ENCODE results near the gene TSPAN16.

Gene TSPAN16

DNA sequence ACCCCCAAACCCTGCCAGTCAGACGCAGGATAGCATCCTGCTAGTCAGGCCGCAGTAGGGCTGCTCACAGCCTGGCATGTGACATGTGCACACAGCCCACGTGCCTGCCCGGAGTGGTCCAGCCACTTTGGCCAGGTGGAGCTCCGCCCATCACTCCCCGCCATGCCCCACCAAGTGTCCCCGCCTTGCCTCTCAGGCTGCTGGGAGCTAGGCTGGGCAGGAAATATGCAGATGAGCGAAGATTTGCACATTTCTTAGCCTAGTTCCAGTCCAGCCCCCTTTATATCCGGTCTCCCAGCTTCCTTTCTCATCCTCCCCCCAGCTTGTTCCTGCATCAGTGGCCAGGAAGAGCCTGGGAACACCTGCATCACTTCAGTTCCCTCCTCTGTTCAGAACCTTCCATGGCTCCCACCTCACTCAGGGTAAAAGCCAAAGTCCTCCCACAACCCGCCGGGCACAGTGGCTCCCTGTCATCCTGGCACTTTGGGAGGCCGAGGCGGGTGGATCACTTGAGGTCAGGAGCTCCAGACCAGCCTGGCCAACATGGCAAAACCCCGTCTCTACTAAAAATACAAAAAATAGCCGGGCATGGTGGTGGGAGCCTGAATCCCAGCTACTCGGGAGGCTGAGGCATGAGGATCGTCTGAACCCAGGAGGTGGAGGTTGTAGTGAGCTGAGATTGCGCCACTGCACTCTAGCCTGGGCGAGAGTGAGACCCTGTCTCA is 31.3 kb upstream of the TSPAN16 start:
- Histone ChIP-seq H3K4ac (ENCODE audit: low read length) (no peak overlapping the region), H3K9me3 (replicated peaks in 1 of 2; ENCODE audit: control insufficient read depth in 2 of 2, insufficient read depth in 1 of 2, low read depth in 1 of 2, low read length in 2 of 2) (no peaks in the 10 kb centered on the region), H2BK12ac (ENCODE audit: low read length) (no peak overlapping the region), H3K14ac (ENCODE audit: low read length) (no peak overlapping the region), H3K79me1 (ENCODE audit: low read depth, low read length) (peaks cover 2% of the 10 kb centered on the region), H2BK15ac (ENCODE audit: low read length) (no peak overlapping the region), H2AK5ac (ENCODE audit: low read depth, low read length) (peak overlapping the region; percentile 20), H3K9ac (ENCODE audit: low read depth, low read length, poor library complexity) (no peak overlapping the region), H3K4me3 (ENCODE audit: low read length in 2 of 2) (no peak overlapping the region), H2BK5ac (ENCODE audit: low read length) (no peak overlapping the region), H4K91ac (ENCODE audit: low read depth, low read length, poor library complexity) (no peak overlapping the region), H2BK120ac (ENCODE audit: low read depth, low read length) (no peak overlapping the region), H4K8ac (ENCODE audit: low read depth, low read length) (no peak overlapping the region), H3K4me1 (ENCODE audit: control insufficient read depth in 2 of 2, insufficient read depth in 1 of 2, low read depth in 1 of 2, low read length in 2 of 2) (peaks cover 3 to 7% of the 10 kb centered on the region in 2 donors), H3K27me3 (ENCODE audit: control insufficient read depth in 3 of 3, insufficient read depth in 3 of 3, low read depth in 1 of 3, low read length in 3 of 3) (no peaks in the 10 kb centered on the region), H3K4me2 (ENCODE audit: insufficient read depth, low read length, poor library complexity, severe bottlenecking) (no peak overlapping the region), H3K36me3 (replicated peaks in 1 of 2; ENCODE audit: control insufficient read depth in 2 of 2, insufficient read depth in 2 of 2, low read length in 2 of 2) (no peaks in the 10 kb centered on the region), H2AFZ (ENCODE audit: low read length) (peak overlapping the region; percentile 12), H3K18ac (ENCODE audit: low read length) (peak overlapping the region; percentile 1), H3K27ac (replicated peaks; ENCODE audit: low read length) (no peak overlapping the region), H3K23ac (ENCODE audit: low read depth, low read length, poor library complexity) (no peak overlapping the region)
- WGBS, 2 donors (ENCODE audit: extremely low coverage in 2 of 2, insufficient read length in 2 of 2, insufficient replicate concordance in 1 of 2): no CpG with 5 or more reads among the region's 19 CpGs
- no peak for DNase-seq (ENCODE audit: low spot score)

DNA sequence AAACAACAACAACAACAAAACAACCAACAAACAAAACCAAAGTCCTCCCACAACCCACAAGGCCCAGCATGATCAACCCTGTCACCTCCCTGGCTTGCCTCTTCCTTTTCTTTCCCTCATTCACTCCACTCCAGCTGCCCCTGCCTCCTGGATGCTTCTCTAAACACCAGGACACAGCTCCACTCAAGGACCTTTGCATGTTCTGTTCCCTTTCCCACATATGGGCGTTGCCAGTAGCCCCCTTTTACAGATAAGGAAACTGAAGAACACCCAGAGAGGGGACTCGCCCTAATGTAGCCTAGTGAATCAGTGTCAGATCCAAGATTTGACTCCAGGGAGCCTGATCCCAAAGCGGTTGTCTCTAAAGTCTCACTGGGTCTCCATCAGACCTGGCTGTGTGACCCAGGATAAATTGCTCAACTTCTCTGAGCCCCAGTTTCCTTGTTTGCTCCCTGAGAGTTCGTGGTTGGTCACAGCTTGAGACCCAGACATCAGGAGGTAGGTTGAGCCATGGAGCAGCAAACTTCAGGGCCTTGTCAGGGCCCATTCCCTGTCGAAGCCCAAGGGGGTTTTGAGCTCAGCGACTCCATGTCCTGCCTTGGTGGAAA is 30.7 kb upstream of the TSPAN16 start:
- Histone ChIP-seq H2BK15ac (ENCODE audit: low read length) (no peak overlapping the region), H3K4me1 (ENCODE audit: control insufficient read depth in 2 of 2, insufficient read depth in 1 of 2, low read depth in 1 of 2, low read length in 2 of 2) (peaks cover 3 to 7% of the 10 kb centered on the region in 2 donors), H2AFZ (ENCODE audit: low read length) (no peak overlapping the region), H3K27me3 (ENCODE audit: control insufficient read depth in 3 of 3, insufficient read depth in 3 of 3, low read depth in 1 of 3, low read length in 3 of 3) (no peaks in the 10 kb centered on the region), H3K36me3 (replicated peaks in 1 of 2; ENCODE audit: control insufficient read depth in 2 of 2, insufficient read depth in 2 of 2, low read length in 2 of 2) (no peaks in the 10 kb centered on the region), H3K18ac (ENCODE audit: low read length) (peak overlapping the region; percentile 42), H3K4ac (ENCODE audit: low read length) (no peak overlapping the region), H3K14ac (ENCODE audit: low read length) (no peak overlapping the region), H4K91ac (ENCODE audit: low read depth, low read length, poor library complexity) (no peak overlapping the region), H2AK5ac (ENCODE audit: low read depth, low read length) (peak overlapping the region; percentile 1), H3K4me3 (ENCODE audit: low read length in 2 of 2) (no peak overlapping the region), H3K23ac (ENCODE audit: low read depth, low read length, poor library complexity) (no peak overlapping the region), H2BK12ac (ENCODE audit: low read length) (no peak overlapping the region), H3K9ac (ENCODE audit: low read depth, low read length, poor library complexity) (no peak overlapping the region), H3K27ac (replicated peaks; ENCODE audit: low read length) (no peak overlapping the region), H2BK5ac (ENCODE audit: low read length) (no peak overlapping the region), H3K9me3 (replicated peaks in 1 of 2; ENCODE audit: control insufficient read depth in 2 of 2, insufficient read depth in 1 of 2, low read depth in 1 of 2, low read length in 2 of 2) (no peaks in the 10 kb centered on the region), H3K79me1 (ENCODE audit: low read depth, low read length) (peaks cover 2% of the 10 kb centered on the region), H4K8ac (ENCODE audit: low read depth, low read length) (no peak overlapping the region), H3K4me2 (ENCODE audit: insufficient read depth, low read length, poor library complexity, severe bottlenecking) (no peak overlapping the region), H2BK120ac (ENCODE audit: low read depth, low read length) (no peak overlapping the region)
- DNase-seq (ENCODE audit: low spot score): no peak
- no CpG with 5 or more reads among the region's 6 CpGs for WGBS, 2 donors (ENCODE audit: extremely low coverage in 2 of 2, insufficient read length in 2 of 2, insufficient replicate concordance in 1 of 2)

DNA sequence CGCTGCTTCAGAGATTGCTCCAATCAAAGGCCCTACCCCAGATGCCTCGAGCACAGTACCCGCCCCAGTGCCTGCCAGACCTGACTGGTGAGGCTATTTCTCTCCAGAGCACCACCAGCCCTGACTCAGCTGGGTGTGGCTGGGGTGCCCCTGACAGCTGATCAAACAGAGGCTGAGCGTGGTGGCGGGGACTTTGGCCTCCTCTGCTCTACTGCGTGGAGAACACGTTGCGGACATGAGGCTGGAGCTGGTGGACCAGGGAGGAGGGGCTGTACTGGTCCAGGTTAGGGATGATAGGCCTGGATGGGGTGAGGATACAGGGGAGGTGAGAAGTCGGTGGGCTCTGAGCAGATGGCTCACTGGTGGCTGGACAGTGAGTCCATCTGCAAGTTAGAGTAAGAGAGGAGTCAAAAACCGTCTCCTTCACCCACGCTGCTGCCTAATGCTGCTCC is 30.1 kb upstream of the TSPAN16 start:
- no peak for DNase-seq (ENCODE audit: low spot score)

DNA sequence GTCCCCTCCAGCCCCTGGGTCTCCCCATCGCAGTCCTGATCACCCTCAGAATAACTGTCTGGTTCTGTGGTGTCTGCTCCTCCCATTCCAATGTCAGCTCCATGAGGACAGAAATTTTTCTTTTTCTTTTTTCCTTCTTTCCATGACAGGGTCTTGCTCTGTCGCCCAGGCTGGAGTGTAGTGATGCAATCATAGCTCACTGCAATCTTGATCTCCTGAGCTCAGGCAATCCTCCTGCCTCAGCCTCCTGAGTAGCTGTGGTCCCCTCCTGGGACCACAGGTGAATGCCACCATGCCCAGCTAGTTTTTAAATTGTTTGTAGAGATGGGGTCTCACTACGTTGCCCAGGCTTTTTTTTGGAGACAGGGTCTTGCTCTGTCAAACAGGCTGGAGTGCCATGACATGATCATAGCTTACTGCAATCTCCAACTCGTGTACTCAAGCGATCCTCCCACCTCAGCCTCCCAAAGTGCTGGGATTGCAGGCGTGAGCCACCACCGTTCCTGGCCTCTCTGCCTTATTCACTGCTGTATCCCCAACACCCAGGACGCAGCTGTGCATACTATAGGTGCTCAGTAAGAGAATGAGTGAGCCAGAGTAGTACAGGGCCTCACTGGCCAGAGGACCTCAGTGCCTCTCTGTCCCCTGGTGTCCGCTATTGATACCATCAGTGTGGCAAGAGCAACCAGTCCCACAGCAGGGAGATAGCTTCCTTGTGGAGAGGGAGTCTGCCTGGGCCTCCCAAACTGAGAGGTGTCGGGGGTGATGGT is 28.5 kb upstream of the TSPAN16 start:
- Histone ChIP-seq H3K9ac (ENCODE audit: low read depth, low read length, poor library complexity) (no peak overlapping the region), H2AK5ac (ENCODE audit: low read depth, low read length) (no peak overlapping the region), H3K79me1 (ENCODE audit: low read depth, low read length) (no peaks in the 10 kb centered on the region), H3K27me3 (ENCODE audit: control insufficient read depth in 3 of 3, insufficient read depth in 3 of 3, low read depth in 1 of 3, low read length in 3 of 3) (no peaks in the 10 kb centered on the region), H3K4me2 (ENCODE audit: insufficient read depth, low read length, poor library complexity, severe bottlenecking) (no peak overlapping the region), H2AFZ (ENCODE audit: low read length) (no peak overlapping the region), H3K4me1 (ENCODE audit: control insufficient read depth in 2 of 2, insufficient read depth in 1 of 2, low read depth in 1 of 2, low read length in 2 of 2) (peaks cover 0 to 6% of the 10 kb centered on the region in 2 donors), H4K91ac (ENCODE audit: low read depth, low read length, poor library complexity) (no peak overlapping the region), H3K9me3 (replicated peaks in 1 of 2; ENCODE audit: control insufficient read depth in 2 of 2, insufficient read depth in 1 of 2, low read depth in 1 of 2, low read length in 2 of 2) (no peaks in the 10 kb centered on the region), H3K27ac (replicated peaks; ENCODE audit: low read length) (no peak overlapping the region), H2BK12ac (ENCODE audit: low read length) (no peak overlapping the region), H3K4ac (ENCODE audit: low read length) (no peak overlapping the region), H2BK15ac (ENCODE audit: low read length) (no peak overlapping the region), H3K14ac (ENCODE audit: low read length) (peak overlapping the region; percentile 25), H3K4me3 (ENCODE audit: low read length in 2 of 2) (no peak overlapping the region), H3K23ac (ENCODE audit: low read depth, low read length, poor library complexity) (no peak overlapping the region), H3K18ac (ENCODE audit: low read length) (no peak overlapping the region), H2BK120ac (ENCODE audit: low read depth, low read length) (no peak overlapping the region), H2BK5ac (ENCODE audit: low read length) (no peak overlapping the region), H4K8ac (ENCODE audit: low read depth, low read length) (no peak overlapping the region), H3K36me3 (replicated peaks in 1 of 2; ENCODE audit: control insufficient read depth in 2 of 2, insufficient read depth in 2 of 2, low read length in 2 of 2) (no peaks in the 10 kb centered on the region)
- DNase-seq (ENCODE audit: low spot score): no peak
- no CpG with 5 or more reads among the region's 10 CpGs for WGBS, 2 donors (ENCODE audit: extremely low coverage in 2 of 2, insufficient read length in 2 of 2, insufficient replicate concordance in 1 of 2)

More for the DNA sequence above, 30.1 kb upstream of the TSPAN16 start:
- Histone ChIP-seq H2AFZ (ENCODE audit: low read length) (no peak overlapping the region), H2BK5ac (ENCODE audit: low read length) (no peak overlapping the region), H3K36me3 (replicated peaks in 1 of 2; ENCODE audit: control insufficient read depth in 2 of 2, insufficient read depth in 2 of 2, low read length in 2 of 2) (no peaks in the 10 kb centered on the region), H2BK120ac (ENCODE audit: low read depth, low read length) (no peak overlapping the region), H3K9me3 (replicated peaks in 1 of 2; ENCODE audit: control insufficient read depth in 2 of 2, insufficient read depth in 1 of 2, low read depth in 1 of 2, low read length in 2 of 2) (no peaks in the 10 kb centered on the region), H3K27ac (replicated peaks; ENCODE audit: low read length) (no peak overlapping the region), H3K9ac (ENCODE audit: low read depth, low read length, poor library complexity) (peak overlapping the region; percentile 38), H4K8ac (ENCODE audit: low read depth, low read length) (no peak overlapping the region), H2BK15ac (ENCODE audit: low read length) (peak overlapping the region; percentile 90), H4K91ac (ENCODE audit: low read depth, low read length, poor library complexity) (no peak overlapping the region), H2AK5ac (ENCODE audit: low read depth, low read length) (peak overlapping the region; percentile 1), H3K4me1 (ENCODE audit: control insufficient read depth in 2 of 2, insufficient read depth in 1 of 2, low read depth in 1 of 2, low read length in 2 of 2) (peaks cover 3 to 7% of the 10 kb centered on the region in 2 donors), H3K4ac (ENCODE audit: low read length) (no peak overlapping the region), H3K23ac (ENCODE audit: low read depth, low read length, poor library complexity) (peak overlapping the region; percentile 49), H3K27me3 (ENCODE audit: control insufficient read depth in 3 of 3, insufficient read depth in 3 of 3, low read depth in 1 of 3, low read length in 3 of 3) (no peaks in the 10 kb centered on the region), H3K18ac (ENCODE audit: low read length) (peak overlapping the region; percentile 42), H3K79me1 (ENCODE audit: low read depth, low read length) (peaks cover 2% of the 10 kb centered on the region), H3K4me2 (ENCODE audit: insufficient read depth, low read length, poor library complexity, severe bottlenecking) (no peak overlapping the region), H2BK12ac (ENCODE audit: low read length) (peak overlapping the region; percentile 65), H3K4me3 (ENCODE audit: low read length in 2 of 2) (no peak overlapping the region), H3K14ac (ENCODE audit: low read length) (no peak overlapping the region)
- WGBS, 2 donors (ENCODE audit: extremely low coverage in 2 of 2, insufficient read length in 2 of 2, insufficient replicate concordance in 1 of 2): no CpG with 5 or more reads among the region's 11 CpGs
